Karpas-422 (cell line): Measurements from ENCODE around the gene MAGI1. TPM values are rescaled to one million over a fixed set of nuclear protein-coding genes. Genes with fewer than 3 reads are reported as not detected.

ENCODE experiments used
- DNase-seq: peaks from one replicate; pipeline ENCODE4 v3.0.0-alpha.2; 2015
- H2AFZ ChIP-seq: fragments of 200-600 bp; sonication (generic); 2 replicates; pipeline ENCODE4 v1.6.1; 2014; ENCODE audit warnings: antibody characterized with exemption, low read length, mixed read lengths
- H3K27ac ChIP-seq: fragments of 200-600 bp; sonication (generic); 2 replicates; pipeline ENCODE4 v1.5.1; 2014; ENCODE audit warnings: mild to moderate bottlenecking, low read length, moderate library complexity
- H3K27me3 ChIP-seq: fragments of 200-600 bp; sonication (generic); 2 replicates; pipeline ENCODE4 v1.6.1; 2014; ENCODE audit warnings: low read length, mixed read lengths
- H3K36me3 ChIP-seq: fragments of 200-600 bp; sonication (generic); 2 replicates; pipeline ENCODE4 v1.6.1; 2014; ENCODE audit warnings: low read length, mixed read lengths; ENCODE audit not compliant: insufficient read depth
- H3K4me1 ChIP-seq: fragments of 200-600 bp; sonication (generic); 2 replicates; pipeline ENCODE4 v1.6.1; 2014; ENCODE audit warnings: mild to moderate bottlenecking, low read length, mixed read lengths
- H3K4me2 ChIP-seq: fragments of 200-600 bp; sonication (generic); 2 replicates; pipeline ENCODE4 v1.6.1; 2014; ENCODE audit warnings: low read length, low read depth, mild to moderate bottlenecking; ENCODE audit not compliant: poor library complexity, severe bottlenecking
- H3K4me3 ChIP-seq: fragments of 200-600 bp; sonication (generic); 2 replicates; pipeline ENCODE4 v1.5.1; 2014; ENCODE audit warnings: mild to moderate bottlenecking, antibody characterized with exemption, low read length, mixed read lengths
- H3K79me2 ChIP-seq: fragments of 200-600 bp; sonication (generic); 2 replicates; pipeline ENCODE4 v1.6.1; 2014; ENCODE audit warnings: mild to moderate bottlenecking, low read length, mixed read lengths
- H3K9ac ChIP-seq: fragments of 200-600 bp; sonication (generic); 2 replicates; pipeline ENCODE4 v1.6.0; 2014; ENCODE audit warnings: low read length
- H3K9me2 ChIP-seq: fragments of 200-600 bp; sonication (generic), shearing (Covaris generic); replicated peaks from 2 replicates; pipeline ENCODE4 v1.6.0; 2014; ENCODE audit warnings: mild to moderate bottlenecking, low read length, moderate library complexity; ENCODE audit not compliant: insufficient read depth
- H3K9me3 ChIP-seq: fragments of 300-700, 200-600 bp; sonication (generic); 2 replicates; pipeline ENCODE4 v1.6.1; 2014; ENCODE audit warnings: low read length, mixed read lengths
- H4K20me1 ChIP-seq: fragments of 200-600 bp; sonication (generic); 2 replicates; pipeline ENCODE4 v1.6.1; 2014; ENCODE audit warnings: mild to moderate bottlenecking, antibody characterized with exemption, low read length, low read depth; ENCODE audit not compliant: insufficient read depth
- total RNA-seq: library from RNA; depleted of rRNA; stranded (reverse); fragments of >200 nt; shearing (Covaris generic); gene quantifications from 2 replicates; pipeline ENCODE4 v1.2.3, GENCODE V29; 2014; ENCODE audit warnings: low replicate concordance

MAGI1 gene
- total RNA-seq, 1 experiment from 2014 or later: 0.71 TPM

GRCh38 chr3:65502526-65502925, 536.2 kb downstream of the MAGI1 start:
- H3K9me3 ChIP-seq: no peaks in the 10 kb centered on the region
- H4K20me1 ChIP-seq: no peaks in the 10 kb centered on the region
- no peak overlapping the region for H3K9ac ChIP-seq
- H3K4me2 ChIP-seq: no peak overlapping the region
- no peak overlapping the region for H3K4me3 ChIP-seq
- H3K27ac ChIP-seq: no peak overlapping the region
- H3K9me2 ChIP-seq: no peaks in the 10 kb centered on the region
- DNase-seq: no peak
- H3K79me2 ChIP-seq: no peaks in the 10 kb centered on the region
- no peaks in the 10 kb centered on the region for H3K27me3 ChIP-seq
- no peaks in the 10 kb centered on the region for H3K4me1 ChIP-seq
- H3K36me3 ChIP-seq: no peaks in the 10 kb centered on the region
- H2AFZ ChIP-seq: no peak overlapping the region

- no peaks in the 10 kb centered on the region for H3K36me3 ChIP-seq
- no peak for DNase-seq
- no peaks in the 10 kb centered on the region for H3K79me2 ChIP-seq
Observed at GRCh38 chr3:65500398-65501306, 538.1 kb downstream of the MAGI1 start.

GRCh38 chr3:65497846-65498245, 540.9 kb downstream of the MAGI1 start:
- Histone ChIP-seq H3K9me2 (no peaks in the 10 kb centered on the region), H3K36me3 (no peaks in the 10 kb centered on the region), H3K4me3 (no peak overlapping the region), H3K27ac (no peak overlapping the region), H3K4me2 (no peak overlapping the region), H2AFZ (no peak overlapping the region), H4K20me1 (no peaks in the 10 kb centered on the region), H3K79me2 (no peaks in the 10 kb centered on the region), H3K27me3 (0 out of 2 replicates have a peak, but pooled peaks cover 2% of the 10 kb centered on the region), H3K9ac (no peak overlapping the region), H3K4me1 (no peaks in the 10 kb centered on the region), H3K9me3 (no peaks in the 10 kb centered on the region)
- no peak for DNase-seq

More at GRCh38 chr3:65500398-65501306, 538.1 kb downstream of the MAGI1 start:
- Histone ChIP-seq H3K4me2 (no peak overlapping the region), H4K20me1 (no peaks in the 10 kb centered on the region), H3K4me1 (no peaks in the 10 kb centered on the region), H3K27me3 (no peaks in the 10 kb centered on the region), H3K9me2 (no peaks in the 10 kb centered on the region), H2AFZ (no peak overlapping the region), H3K9ac (no peak overlapping the region), H3K4me3 (no peak overlapping the region), H3K9me3 (no peaks in the 10 kb centered on the region), H3K27ac (no peak overlapping the region)

- H3K27me3 ChIP-seq: 0 out of 2 replicates have a peak, but pooled peaks cover 2% of the 10 kb centered on the region
- H4K20me1 ChIP-seq: no peaks in the 10 kb centered on the region
- no peaks in the 10 kb centered on the region for H3K36me3 ChIP-seq
- H3K4me2 ChIP-seq: no peak overlapping the region
- no peaks in the 10 kb centered on the region for H3K9me3 ChIP-seq
- no peak overlapping the region for H3K27ac ChIP-seq
- no peak overlapping the region for H3K9ac ChIP-seq
- no peaks in the 10 kb centered on the region for H3K9me2 ChIP-seq
- H3K4me1 ChIP-seq: no peaks in the 10 kb centered on the region
- no peak for DNase-seq
- no peak overlapping the region for H3K4me3 ChIP-seq
- H3K79me2 ChIP-seq: no peaks in the 10 kb centered on the region
- H2AFZ ChIP-seq: no peak overlapping the region
Observed at GRCh38 chr3:65497236-65497635, 541.5 kb downstream of the MAGI1 start.

GRCh38 chr3:65493938-65494337, 544.8 kb downstream of the MAGI1 start:
- Histone ChIP-seq H3K27me3 (0 out of 2 replicates have a peak, but pooled peaks cover 2% of the 10 kb centered on the region), H3K9me3 (no peaks in the 10 kb centered on the region), H3K27ac (no peak overlapping the region), H3K4me1 (no peaks in the 10 kb centered on the region), H3K79me2 (no peaks in the 10 kb centered on the region), H3K4me3 (no peak overlapping the region), H4K20me1 (no peaks in the 10 kb centered on the region), H2AFZ (no peak overlapping the region), H3K9me2 (no peaks in the 10 kb centered on the region), H3K36me3 (no peaks in the 10 kb centered on the region), H3K9ac (no peak overlapping the region), H3K4me2 (no peak overlapping the region)
- DNase-seq: no peak

- no peaks in the 10 kb centered on the region for H3K4me1 ChIP-seq
- no peaks in the 10 kb centered on the region for H3K36me3 ChIP-seq
- no peaks in the 10 kb centered on the region for H3K9me3 ChIP-seq
- no peak overlapping the region for H2AFZ ChIP-seq
- H3K4me2 ChIP-seq: no peak overlapping the region
- H3K79me2 ChIP-seq: no peaks in the 10 kb centered on the region
- no peak overlapping the region for H3K9ac ChIP-seq
- DNase-seq: no peak
- no peak overlapping the region for H3K27ac ChIP-seq
- no peaks in the 10 kb centered on the region for H3K9me2 ChIP-seq
- H3K4me3 ChIP-seq: no peak overlapping the region
- no peaks in the 10 kb centered on the region for H4K20me1 ChIP-seq
- 0 out of 2 replicates have a peak, but pooled peaks cover 2% of the 10 kb centered on the region for H3K27me3 ChIP-seq
Observed at GRCh38 chr3:65493371-65493882, 545.3 kb downstream of the MAGI1 start.

- H3K9ac ChIP-seq: no peak overlapping the region
- H3K27ac ChIP-seq: no peak overlapping the region
- no peaks in the 10 kb centered on the region for H4K20me1 ChIP-seq
Observed at GRCh38 chr3:65492249-65492648, 546.5 kb downstream of the MAGI1 start.

GRCh38 chr3:65490114-65490513, 548.6 kb downstream of the MAGI1 start:
- Histone ChIP-seq H3K27ac (no peak overlapping the region), H3K9me2 (no peaks in the 10 kb centered on the region), H3K79me2 (no peaks in the 10 kb centered on the region), H3K4me3 (no peak overlapping the region), H3K9me3 (no peaks in the 10 kb centered on the region), H4K20me1 (no peaks in the 10 kb centered on the region), H3K27me3 (0 out of 2 replicates have a peak, but pooled peaks cover 2% of the 10 kb centered on the region), H2AFZ (no peak overlapping the region), H3K36me3 (no peaks in the 10 kb centered on the region), H3K4me2 (no peak overlapping the region), H3K4me1 (no peaks in the 10 kb centered on the region), H3K9ac (no peak overlapping the region)
- DNase-seq: no peak

More at GRCh38 chr3:65492249-65492648, 546.5 kb downstream of the MAGI1 start:
- Histone ChIP-seq H3K36me3 (no peaks in the 10 kb centered on the region), H3K4me3 (no peak overlapping the region), H3K27me3 (0 out of 2 replicates have a peak, but pooled peaks cover 2% of the 10 kb centered on the region), H3K4me1 (no peaks in the 10 kb centered on the region), H3K79me2 (no peaks in the 10 kb centered on the region), H3K9me2 (no peaks in the 10 kb centered on the region), H2AFZ (no peak overlapping the region), H3K9me3 (no peaks in the 10 kb centered on the region), H3K4me2 (no peak overlapping the region)
- no peak for DNase-seq
